HG03432 (cell line): ENCODE results near the gene VAV2.

Experiments used
- ATAC-seq: cut with Tn5 transposase; IDR thresholded peaks from one replicate; pipeline ENCODE4 v1.9.1; 2021; ENCODE audit warnings: mild to moderate bottlenecking, moderate library complexity; ENCODE audit not compliant: unreplicated experiment

VAV2 gene

GRCh38 chr9:133953621-133953975, 38.5 kb downstream of the VAV2 start:
- ATAC-seq: no peak

GRCh38 chr9:133952598-133953550, 39.2 kb downstream of the VAV2 start:
- ATAC-seq: no peak

GRCh38 chr9:133951265-133951664, 40.9 kb downstream of the VAV2 start:
- no peak for ATAC-seq

GRCh38 chr9:133950629-133951111, 41.5 kb downstream of the VAV2 start:
- no peak for ATAC-seq

GRCh38 chr9:133950192-133950591, 41.9 kb downstream of the VAV2 start:
- ATAC-seq: no peak

- no peak for ATAC-seq
Observed at GRCh38 chr9:133949486-133950061, 42.5 kb downstream of the VAV2 start.

- no peak for ATAC-seq
Observed at GRCh38 chr9:133948561-133949485, 43.3 kb downstream of the VAV2 start.

- ATAC-seq: no peak
Observed at GRCh38 chr9:133948131-133948530, 44.0 kb downstream of the VAV2 start.

- ATAC-seq: no peak
Observed at GRCh38 chr9:133946840-133947486, 45.2 kb downstream of the VAV2 start.

GRCh38 chr9:133945977-133946753, 46.0 kb downstream of the VAV2 start:
- peak; percentile 17 for ATAC-seq

- peak; percentile 64 for ATAC-seq
Observed at GRCh38 chr9:133945314-133945975, 46.7 kb downstream of the VAV2 start.

GRCh38 chr9:133944746-133945135, 47.4 kb downstream of the VAV2 start:
- ATAC-seq: no peak

- ATAC-seq: no peak
Observed at GRCh38 chr9:133943781-133944745, 48.1 kb downstream of the VAV2 start.

GRCh38 chr9:133943036-133943780, 48.9 kb downstream of the VAV2 start:
- no peak for ATAC-seq

GRCh38 chr9:133942206-133942975, 49.7 kb downstream of the VAV2 start:
- ATAC-seq: no peak

- ATAC-seq: no peak
Observed at GRCh38 chr9:133939845-133940244, 52.3 kb downstream of the VAV2 start.
